Suprapubic skin (tissue), 4 donors: ENCODE results near the gene DDR1. TPM values are rescaled to one million over a fixed set of nuclear protein-coding genes. Genes with fewer than 3 reads are reported as not detected.

Experiments
- DNase-seq, 2 donors: peaks; one replicate each; pipeline ENCODE4 v3.0.0-alpha.2; 2019; ENCODE audit warnings: low spot score in 2 of 2
- H3K27ac ChIP-seq: fragments of 200-600 bp; sonication (generic); one replicate; pipeline ENCODE4 v1.5.1; 2019
- H3K27me3 ChIP-seq: fragments of 200-600 bp; sonication (generic); one replicate; pipeline ENCODE4 v1.5.1; 2019
- H3K36me3 ChIP-seq: fragments of 200-600 bp; sonication (generic); one replicate; pipeline ENCODE4 v1.5.1; 2019
- H3K4me1 ChIP-seq: fragments of 200-600 bp; sonication (generic); one replicate; pipeline ENCODE4 v1.5.1; 2019
- H3K4me3 ChIP-seq: fragments of 200-600 bp; sonication (generic); one replicate; pipeline ENCODE4 v1.5.1; 2019; ENCODE audit warnings: mild to moderate bottlenecking
- H3K9me3 ChIP-seq: fragments of 200-600 bp; sonication (generic); one replicate; pipeline ENCODE4 v1.5.1; 2019
- CTCF ChIP-seq, 2 donors: fragments of 200-600 bp in 1 of 2; fragments of 450-650 bp in 1 of 2; sonication (generic) in 1 of 2; IDR thresholded peaks; one replicate each; pipeline ENCODE4 v1.5.1; 2016 to 2019; ENCODE audit warnings: antibody characterized with exemption in 2 of 2, mild to moderate bottlenecking in 1 of 2, moderate library complexity in 1 of 2
- EP300 ChIP-seq: sonication (generic); formaldehyde crosslinking; IDR thresholded peaks from one replicate; pipeline ENCODE4 v1.6.1; 2017; ENCODE audit warnings: antibody characterized with exemption
- POLR2A ChIP-seq, 2 donors: fragments of 450-650 bp; IDR thresholded peaks; one replicate each; pipeline ENCODE4 v1.6.1; 2017; ENCODE audit warnings: antibody characterized with exemption in 2 of 2, mild to moderate bottlenecking in 2 of 2, moderate library complexity in 2 of 2
- POLR2AphosphoS5 ChIP-seq, 3 donors: sonication (generic); formaldehyde crosslinking; IDR thresholded peaks; one replicate each; pipeline ENCODE4 v1.6.1; 2017; ENCODE audit warnings: antibody characterized with exemption in 3 of 3
- WGBS: methylation state at CpG from one replicate; pipeline ENCODE4 v1.1.5; 2018; 5-methylcytosine and 5-hydroxymethylcytosine counted together
- total RNA-seq, 4 donors: library from RNA; depleted of rRNA; stranded (reverse); fragments of >200 nt; gene quantifications; one replicate each; pipeline ENCODE4 v1.1.0, GENCODE V29; 2016

DDR1 gene
- total RNA-seq, 4 donors from 2014 or later = 161 to 210 (median 188) TPM

- Histone ChIP-seq H3K4me1 (peaks cover 7% of the 10 kb centered on the region), H3K36me3 (no peaks in the 10 kb centered on the region), H3K9me3 (no peaks in the 10 kb centered on the region), H3K4me3 (no peak overlapping the region), H3K27ac (no peak overlapping the region), H3K27me3 (no peaks in the 10 kb centered on the region)
- DNase-seq = no peak
- TF ChIP-seq POLR2A (IDR thresholded peaks at IDR 0.05) (no peak), EP300 (no peak), POLR2AphosphoS5 (IDR thresholded peaks at IDR 0.05) (no peak), CTCF (IDR thresholded peaks at IDR 0.05) (no peak)
- 95% methylated on average over 4 of the region's 4 CpGs for WGBS
Observed at GRCh38 chr6:30944051-30944450, 59.7 kb downstream of the DDR1 start.

- H3K4me1 ChIP-seq = peaks cover 7% of the 10 kb centered on the region
- WGBS = 93% methylated on average over 5 of the region's 5 CpGs
- DNase-seq = no peak
- H3K4me3 ChIP-seq = no peak overlapping the region
- H3K27ac ChIP-seq = no peak overlapping the region
- H3K27me3 ChIP-seq = no peaks in the 10 kb centered on the region
- no peaks in the 10 kb centered on the region for H3K9me3 ChIP-seq
- TF ChIP-seq POLR2A (IDR thresholded peaks at IDR 0.05) = no peak
- no peak for TF ChIP-seq CTCF (IDR thresholded peaks at IDR 0.05)
- no peaks in the 10 kb centered on the region for H3K36me3 ChIP-seq
Observed at GRCh38 chr6:30945281-30945680, 61.0 kb downstream of the DDR1 start.

- Histone ChIP-seq H3K4me3 (no peak overlapping the region), H3K36me3 (no peaks in the 10 kb centered on the region), H3K9me3 (no peaks in the 10 kb centered on the region), H3K27me3 (peaks cover 7% of the 10 kb centered on the region), H3K4me1 (peaks cover 7% of the 10 kb centered on the region), H3K27ac (no peak overlapping the region)
- no peak for TF ChIP-seq POLR2A (IDR thresholded peaks at IDR 0.05)
- WGBS = 88% methylated on average over 4 of the region's 4 CpGs
- DNase-seq = no peak
Observed at GRCh38 chr6:30947231-30947630, 62.9 kb downstream of the DDR1 start.

GRCh38 chr6:30948811-30949210, 64.5 kb downstream of the DDR1 start:
- no peak for DNase-seq
- peaks cover 7% of the 10 kb centered on the region for H3K27me3 ChIP-seq
- no peaks in the 10 kb centered on the region for H3K4me1 ChIP-seq
- TF ChIP-seq CTCF (IDR thresholded peaks at IDR 0.05) = no peak
- TF ChIP-seq EP300 = no peak
- TF ChIP-seq POLR2A (IDR thresholded peaks at IDR 0.05) = no peak
- 95% methylated on average over 6 of the region's 6 CpGs for WGBS
- H3K27ac ChIP-seq = no peak overlapping the region
- H3K36me3 ChIP-seq = no peaks in the 10 kb centered on the region
- no peaks in the 10 kb centered on the region for H3K9me3 ChIP-seq
- H3K4me3 ChIP-seq = no peak overlapping the region

Other genes starting within 250 kb of the DDR1 start
- gene C6orf136, start 237.4 kb upstream of the DDR1 start, total RNA-seq = 10 to 100 TPM in 3 of 4 donors, 1 to 10 TPM in 1; 10.0 to 31.3 (median 15.5) TPM
- gene DHX16, start 211.5 kb upstream of the DDR1 start, total RNA-seq = 10 to 100 TPM; 24.3 to 48.5 (median 33.7) TPM
- gene PPP1R18, start 197.9 kb upstream of the DDR1 start, total RNA-seq = 10 to 100 TPM; 25.2 to 31.0 (median 29.2) TPM
- gene NRM, start 193.5 kb upstream of the DDR1 start, total RNA-seq = 1 to 10 TPM; 2.3 to 9.0 (median 6.8) TPM
- 10 to 100 TPM; 10.4 to 27.0 (median 16.3) TPM for gene MDC1, start 167.2 kb upstream of the DDR1 start, total RNA-seq
- 100 to 1,000 TPM; 166 to 348 (median 244) TPM for gene TUBB, start 164.2 kb upstream of the DDR1 start, total RNA-seq
- 10 to 100 TPM; 28.4 to 60.8 (median 45.5) TPM for gene FLOT1, start 141.8 kb upstream of the DDR1 start, total RNA-seq
- 10 to 100 TPM; 22.0 to 86.2 (median 45.8) TPM for gene IER3, start 140.0 kb upstream of the DDR1 start, total RNA-seq
- gene GTF2H4, start 23.7 kb downstream of the DDR1 start, total RNA-seq = 10 to 100 TPM; 10.5 to 33.5 (median 11.3) TPM
- 10 to 100 TPM; 12.6 to 22.0 (median 19.2) TPM for gene VARS2, start 29.7 kb downstream of the DDR1 start, total RNA-seq
- gene SFTA2, start 47.7 kb downstream of the DDR1 start, total RNA-seq = not detected
- gene MUCL3, start 56.5 kb downstream of the DDR1 start, total RNA-seq = not detected
- under 1 TPM in 1 of 4 donors, not detected in 3; 0.38 TPM for gene MUC21, start 99.2 kb downstream of the DDR1 start, total RNA-seq
- gene MUC22, start 126.0 kb downstream of the DDR1 start, total RNA-seq = under 1 TPM in 1 of 4 donors, not detected in 3; 0.18 TPM
- 10 to 100 TPM in 2 of 4 donors, 1 to 10 TPM in 2; 5.5 to 20.7 (median 8.8) TPM for gene C6orf15, start 228.1 kb downstream of the DDR1 start, total RNA-seq
- gene PSORS1C1, start 230.3 kb downstream of the DDR1 start, total RNA-seq = 10 to 100 TPM in 1 of 4 donors, 1 to 10 TPM in 3; 4.1 to 15.8 (median 5.5) TPM
- gene CDSN, start 235.9 kb downstream of the DDR1 start, total RNA-seq = 100 to 1,000 TPM in 3 of 4 donors, 10 to 100 TPM in 1; 16.3 to 598 (median 403) TPM